Epidermal melanocyte (primary cell): ENCODE data around the gene NOS1.
"Not testable (repeated sequence)": the region's sequence is repeated elsewhere in the genome, so short reads cannot be mapped to it uniquely, and the experiment has no call there.

Experiments
- DNase-seq: peaks from one replicate; pipeline ENCODE4 v3.0.0; 2011; ENCODE audit warnings: low spot score; ENCODE audit not compliant: insufficient read length

Gene NOS1

GRCh38 chr12:117209626-117210025 is 151.8 kb downstream of the NOS1 start:
- DNase-seq, result no peak

- no peak for DNase-seq
Measured at GRCh38 chr12:117208811-117209455, 152.5 kb downstream of the NOS1 start.

- no peak for DNase-seq
Measured at GRCh38 chr12:117208206-117208605, 153.2 kb downstream of the NOS1 start.

- no peak for DNase-seq
Measured at GRCh38 chr12:117207675-117208074, 153.8 kb downstream of the NOS1 start.

GRCh38 chr12:117202556-117202955 is 158.9 kb downstream of the NOS1 start:
- no peak for DNase-seq

GRCh38 chr12:117202033-117202432 is 159.4 kb downstream of the NOS1 start:
- no peak for DNase-seq

GRCh38 chr12:117199956-117200744 is 161.3 kb downstream of the NOS1 start:
- DNase-seq, result not testable (repeated sequence)

GRCh38 chr12:117196334-117196733 is 165.1 kb downstream of the NOS1 start:
- DNase-seq, result not testable (repeated sequence)

- DNase-seq, result not testable (repeated sequence)
Measured at GRCh38 chr12:117195027-117195426, 166.4 kb downstream of the NOS1 start.

GRCh38 chr12:117193903-117194302 is 167.5 kb downstream of the NOS1 start:
- DNase-seq, result no peak

GRCh38 chr12:117192581-117192980 is 168.8 kb downstream of the NOS1 start:
- not testable (repeated sequence) for DNase-seq

- no peak for DNase-seq
Measured at GRCh38 chr12:117192057-117192456, 169.4 kb downstream of the NOS1 start.

GRCh38 chr12:117190210-117190781 is 171.1 kb downstream of the NOS1 start, which contains the start of gene FBXO21:
FBXO21 (minus strand) TSS chr12:117190470; CDS start chr12:117190456, 14 bp downstream.
- peak; percentile 88 for DNase-seq

- DNase-seq, result no peak
Measured at GRCh38 chr12:117189725-117190209, 171.7 kb downstream of the NOS1 start.

GRCh38 chr12:117188961-117189724 is 172.3 kb downstream of the NOS1 start:
- no peak for DNase-seq

- no peak for DNase-seq
Measured at GRCh38 chr12:117188121-117188665, 173.2 kb downstream of the NOS1 start.

- DNase-seq, result no peak
Measured at GRCh38 chr12:117187421-117187820, 174.0 kb downstream of the NOS1 start.

GRCh38 chr12:117182866-117183265 is 178.6 kb downstream of the NOS1 start:
- no peak for DNase-seq

- not testable (repeated sequence) for DNase-seq
Measured at GRCh38 chr12:117181468-117181843, 180.0 kb downstream of the NOS1 start.

- no peak for DNase-seq
Measured at GRCh38 chr12:117180758-117181467, 180.5 kb downstream of the NOS1 start.
